Amniotic epithelial cell (primary cell): ENCODE measurements around the gene ZBTB33.

Source experiments
- DNase-seq: peaks from one replicate; pipeline ENCODE4 v3.0.0-alpha.2; 2010; ENCODE audit warnings: low read depth

The ZBTB33 gene

GRCh38 chrX:120264341-120264740 lies 13.7 kb downstream of the ZBTB33 start:
- no peak for DNase-seq

DNA sequence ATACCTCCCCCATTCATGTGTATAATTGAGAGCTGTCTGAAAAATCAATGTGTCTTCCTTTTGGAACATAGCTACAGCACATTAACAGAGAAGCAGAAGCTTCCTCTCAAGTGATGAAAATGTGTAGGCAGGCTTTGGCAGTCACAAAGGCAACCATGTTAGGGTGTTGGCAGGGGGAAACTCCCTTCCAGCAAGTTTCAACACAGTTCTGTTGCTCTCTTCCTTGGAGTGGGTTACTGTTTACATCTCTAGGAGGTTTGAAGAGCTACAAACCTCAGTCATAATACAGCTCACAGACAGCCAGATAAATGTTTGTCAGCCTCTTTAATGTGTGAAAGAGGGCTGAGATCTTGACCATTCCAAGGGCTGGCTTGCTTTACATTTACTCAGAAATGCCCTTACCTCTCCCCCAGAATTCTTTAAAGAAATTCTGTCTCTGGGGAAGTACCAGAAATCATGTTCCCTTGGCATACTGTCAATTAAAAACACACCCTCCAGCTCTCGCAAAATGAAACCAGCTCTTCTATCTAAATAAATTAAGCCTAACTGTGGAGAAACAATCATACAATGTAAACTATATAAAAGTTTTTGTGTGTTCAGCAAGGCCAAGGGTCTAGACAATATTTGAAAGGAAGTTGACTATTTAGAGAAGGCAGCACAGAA lies 18.9 kb downstream of the ZBTB33 start:
- no peak for DNase-seq

- DNase-seq: no peak
Measured at GRCh38 chrX:120270567-120270966, 20.0 kb downstream of the ZBTB33 start.

DNA sequence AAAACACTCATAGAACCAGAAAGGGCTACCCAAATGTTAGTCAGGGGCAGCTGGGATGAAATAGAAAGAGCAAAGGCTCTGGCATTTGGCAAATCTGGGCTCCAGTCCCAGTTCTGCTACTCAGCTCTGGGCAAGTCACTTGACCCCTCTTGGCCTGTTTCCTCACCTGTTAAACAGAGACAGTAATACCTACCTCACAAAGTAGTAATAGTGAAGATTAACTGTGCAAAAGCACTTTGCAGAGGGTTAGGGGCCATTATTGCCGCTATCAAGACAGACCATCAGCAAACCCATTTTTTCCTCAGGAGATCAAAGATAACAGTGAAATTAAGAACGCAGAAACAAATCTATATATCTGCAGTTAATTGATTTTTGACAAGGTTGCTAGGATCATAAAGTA lies 20.6 kb downstream of the ZBTB33 start:
- no peak for DNase-seq

DNA sequence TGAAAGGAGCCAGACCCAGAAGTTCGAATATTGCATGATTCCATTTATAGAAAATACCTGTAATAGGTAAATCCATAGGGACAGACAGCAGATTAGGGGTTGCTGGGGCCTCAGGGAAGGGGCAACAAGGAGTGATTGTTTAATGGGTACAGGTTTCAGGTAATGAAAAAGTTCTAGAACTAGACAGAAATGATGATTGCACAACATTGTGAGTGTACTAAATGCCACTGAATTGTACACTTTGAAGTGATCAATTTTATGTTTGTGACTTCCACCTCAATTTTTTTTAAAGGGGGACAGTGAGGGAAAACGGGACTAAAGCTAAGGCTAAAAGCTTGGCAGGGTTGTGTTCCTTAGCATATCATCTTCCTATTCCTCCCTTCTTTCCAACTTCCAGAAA lies 23.5 kb downstream of the ZBTB33 start:
- DNase-seq: no peak

- DNase-seq: no peak
Measured at GRCh38 chrX:120274958-120275357, 24.3 kb downstream of the ZBTB33 start.

GRCh38 chrX:120281021-120281624 lies 30.5 kb downstream of the ZBTB33 start:
- DNase-seq: no peak

DNA sequence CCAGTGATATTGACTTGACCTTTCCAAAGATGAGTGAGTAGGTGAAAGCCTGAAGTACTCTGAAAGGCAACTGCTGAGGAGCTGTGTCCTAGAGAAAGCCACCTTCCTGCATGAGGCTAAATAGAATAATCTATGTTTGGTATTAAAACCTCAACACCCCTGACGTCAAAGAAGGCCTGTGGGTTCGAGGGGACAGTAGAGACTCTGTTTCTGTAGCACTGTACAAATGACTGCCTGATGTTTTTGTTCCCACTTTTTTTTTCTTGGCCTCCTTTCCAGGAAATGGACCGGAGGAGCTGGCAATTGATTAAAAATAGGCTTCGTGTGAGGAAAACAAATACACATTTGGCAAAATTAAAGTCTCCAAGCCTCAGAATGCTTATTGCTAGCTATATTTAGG lies 31.1 kb downstream of the ZBTB33 start:
- no peak for DNase-seq

DNA sequence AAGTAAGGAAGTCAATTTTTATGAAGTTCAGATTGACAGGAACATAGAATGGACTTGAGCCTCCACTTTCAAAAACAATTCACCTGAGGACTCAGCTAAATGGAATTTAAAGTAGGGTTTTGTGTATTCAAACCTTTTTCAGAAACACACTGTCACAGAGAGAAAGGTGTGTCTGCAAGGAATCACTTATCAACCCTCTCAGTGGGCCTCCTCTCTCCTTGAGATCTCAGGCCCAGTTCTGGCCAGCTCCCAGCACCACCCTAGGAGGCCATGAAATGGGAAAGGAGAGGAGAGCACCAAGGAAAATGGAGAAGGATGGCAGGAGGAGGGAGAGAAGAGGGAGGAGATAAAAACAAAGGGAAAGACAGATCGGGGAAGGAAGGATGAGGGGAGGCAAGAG lies 32.1 kb downstream of the ZBTB33 start:
- DNase-seq: no peak

- no peak for DNase-seq
Measured at GRCh38 chrX:120286733-120287512, 36.3 kb downstream of the ZBTB33 start.

GRCh38 chrX:120287513-120288112 lies 37.0 kb downstream of the ZBTB33 start:
- DNase-seq: no peak

- DNase-seq: no peak
Measured at GRCh38 chrX:120290107-120290506, 39.5 kb downstream of the ZBTB33 start.

- no peak for DNase-seq
Measured at GRCh38 chrX:120291211-120291610, 40.6 kb downstream of the ZBTB33 start.

DNA sequence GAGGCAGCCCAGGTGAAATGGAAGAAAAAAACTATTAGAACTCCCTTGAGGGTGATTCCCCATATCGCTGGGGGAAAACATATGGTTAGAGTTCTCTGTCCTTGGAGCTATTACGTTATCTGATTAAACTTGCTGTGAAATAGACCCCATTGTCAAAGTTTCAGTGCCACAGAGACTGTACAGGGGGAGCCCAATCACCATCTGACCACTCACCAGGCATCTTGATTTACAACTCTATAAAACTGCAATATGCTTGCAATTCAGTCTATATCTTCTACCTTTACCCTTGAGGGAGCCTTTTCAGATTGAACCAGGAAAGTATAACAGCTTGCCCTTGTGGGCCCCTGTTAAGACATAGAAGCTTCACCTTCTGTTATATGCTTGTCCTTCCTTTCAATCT lies 42.4 kb downstream of the ZBTB33 start:
- DNase-seq: no peak

GRCh38 chrX:120294651-120295050 lies 44.0 kb downstream of the ZBTB33 start:
- no peak for DNase-seq

- no peak for DNase-seq
Measured at GRCh38 chrX:120297923-120298322, 47.3 kb downstream of the ZBTB33 start.

- no peak for DNase-seq
Measured at GRCh38 chrX:120299928-120300327, 49.3 kb downstream of the ZBTB33 start.

- no peak for DNase-seq
Measured at GRCh38 chrX:120301497-120301896, 50.9 kb downstream of the ZBTB33 start.

DNA sequence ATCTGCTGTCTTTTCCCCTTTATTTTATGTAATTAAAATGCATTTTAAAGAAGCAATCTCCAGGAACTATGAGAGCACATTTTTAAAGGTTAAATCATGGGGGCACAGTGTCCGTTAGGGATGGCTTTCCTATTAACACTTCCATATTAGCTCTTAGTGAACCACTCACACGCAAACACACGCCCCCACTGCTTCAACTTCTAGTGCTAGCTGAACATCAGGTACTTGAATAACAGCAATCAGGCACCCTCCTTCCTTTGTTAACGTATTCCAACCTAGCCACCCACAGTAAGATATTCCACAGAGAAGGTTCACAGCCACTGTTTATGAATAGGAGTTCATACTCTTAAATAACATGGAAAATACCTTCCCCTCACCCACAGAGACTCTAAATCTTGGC lies 51.3 kb downstream of the ZBTB33 start:
- DNase-seq: no peak

- DNase-seq: no peak
Measured at GRCh38 chrX:120302434-120302833, 51.8 kb downstream of the ZBTB33 start.

DNA sequence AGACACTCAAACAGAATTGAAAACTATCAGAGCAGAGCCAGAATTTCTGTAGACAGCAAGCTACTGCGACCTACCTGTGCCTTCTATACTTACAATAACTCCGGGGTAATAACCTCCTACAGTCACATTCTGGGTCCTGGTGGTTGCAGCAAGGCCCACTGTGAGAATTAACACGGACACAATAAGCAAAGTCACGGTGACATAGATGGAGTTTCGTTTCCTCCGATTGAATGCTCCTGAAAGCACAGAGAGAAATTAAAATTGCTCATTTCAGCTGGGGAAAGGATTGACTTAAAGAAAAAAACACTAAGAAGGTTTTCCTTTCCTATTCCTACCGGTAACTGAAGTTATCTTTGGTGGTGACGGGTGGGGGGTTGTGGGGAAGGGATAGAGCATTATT lies 53.6 kb downstream of the ZBTB33 start:
- no peak for DNase-seq

DNA sequence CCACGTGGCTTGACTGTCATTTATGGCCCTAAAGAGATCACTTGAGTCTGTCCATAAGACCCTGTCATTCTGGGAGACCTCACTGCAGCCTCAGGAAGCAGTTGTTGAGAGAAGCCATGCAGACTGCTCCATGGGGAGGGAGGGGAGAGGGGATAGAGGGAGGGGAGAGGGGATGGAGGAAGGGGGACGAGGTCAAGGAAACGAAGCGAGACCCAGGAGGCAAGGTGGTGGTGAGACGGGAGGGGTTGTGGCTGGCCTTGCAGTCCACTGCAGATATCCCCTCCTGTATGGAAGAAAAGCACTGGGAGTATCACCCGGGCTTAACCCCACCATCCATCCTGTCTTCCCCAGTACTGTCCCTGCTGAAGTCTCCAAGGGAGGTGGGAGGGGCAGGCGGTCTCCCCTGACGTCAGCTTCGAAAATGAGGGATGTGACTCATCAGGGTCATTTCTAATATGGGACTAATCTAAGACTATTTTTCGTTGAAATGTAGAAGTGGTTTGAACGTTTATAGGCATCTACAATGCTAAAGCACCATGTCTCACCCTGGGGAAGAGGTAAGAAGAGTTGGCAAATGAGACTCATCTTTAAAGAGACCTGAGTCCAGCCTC lies 55.0 kb downstream of the ZBTB33 start:
- DNase-seq: no peak

GRCh38 chrX:120306630-120307029 lies 56.0 kb downstream of the ZBTB33 start:
- DNase-seq: no peak
